Activated CD8-positive, alpha-beta memory T cell treated with anti-CD3 and anti-CD28 coated beads for 4 hours (primary cell): Measurements from ENCODE around the gene FOXP1.

ENCODE experiments used
- DNase-seq, 2 donors: peaks; one replicate each; pipeline ENCODE4 v3.0.0-alpha.2; 2020; ENCODE audit warnings: low read depth in 2 of 2

The FOXP1 gene

GRCh38 chr3:71177375-71177774 lies 406.2 kb downstream of the FOXP1 start:
- DNase-seq: no peak

- no peak for DNase-seq
Measured at GRCh38 chr3:71176366-71176765, 407.2 kb downstream of the FOXP1 start.

GRCh38 chr3:71175691-71176365 lies 407.7 kb downstream of the FOXP1 start:
- no peak for DNase-seq

GRCh38 chr3:71172951-71173350 lies 410.6 kb downstream of the FOXP1 start:
- DNase-seq: no peak

- DNase-seq: no peak
Measured at GRCh38 chr3:71172189-71172588, 411.3 kb downstream of the FOXP1 start.

GRCh38 chr3:71171247-71171646 lies 412.3 kb downstream of the FOXP1 start:
- DNase-seq: no peak

- DNase-seq: no peak
Measured at GRCh38 chr3:71168880-71169411, 414.6 kb downstream of the FOXP1 start.

- no peak for DNase-seq
Measured at GRCh38 chr3:71168121-71168721, 415.3 kb downstream of the FOXP1 start.

GRCh38 chr3:71166339-71167240 lies 416.9 kb downstream of the FOXP1 start:
- DNase-seq: no peak

GRCh38 chr3:71164881-71165280 lies 418.6 kb downstream of the FOXP1 start:
- no peak for DNase-seq

- no peak for DNase-seq
Measured at GRCh38 chr3:71163198-71163918, 420.2 kb downstream of the FOXP1 start.

- no peak for DNase-seq
Measured at GRCh38 chr3:71162221-71162620, 421.3 kb downstream of the FOXP1 start.

GRCh38 chr3:71160785-71161546 lies 422.6 kb downstream of the FOXP1 start:
- no peak for DNase-seq

GRCh38 chr3:71156062-71156665 lies 427.4 kb downstream of the FOXP1 start:
- no peak for DNase-seq

GRCh38 chr3:71154846-71155245 lies 428.7 kb downstream of the FOXP1 start:
- no peak for DNase-seq

GRCh38 chr3:71153713-71154112 lies 429.8 kb downstream of the FOXP1 start:
- DNase-seq: no peak

- no peak for DNase-seq
Measured at GRCh38 chr3:71152892-71153265, 430.6 kb downstream of the FOXP1 start.

GRCh38 chr3:71152039-71152891 lies 431.3 kb downstream of the FOXP1 start:
- DNase-seq: no peak
